Measurements from ENCODE around the gene CRB2.

The CRB2 gene

GRCh38 chr9:123373946-123374345 is 17.9 kb downstream of the CRB2 start:
- peak overlapping the region in 2 of 3 experiments; percentile 12 to 30 for H3K4me3 Mint-ChIP-seq
- no peak for TF ChIP-seq CTCF (IDR thresholded peaks at IDR 0.05; ENCODE audit: unreplicated experiment in 3 of 3)
- H3K9me3 Mint-ChIP-seq, result no peaks in the 10 kb centered on the region
- H3K27me3 Mint-ChIP-seq (ENCODE audit: low read depth), result peaks cover 13% of the 10 kb centered on the region
- H3K4me1 Mint-ChIP-seq, result peaks cover 51% of the 10 kb centered on the region
- peak overlapping the region; percentile 77 to 97 (median 87) for H3K27ac Mint-ChIP-seq
- H3K36me3 Mint-ChIP-seq (ENCODE audit: low read depth), result peaks cover 7% of the 10 kb centered on the region

- H3K9me3 Mint-ChIP-seq, result no peaks in the 10 kb centered on the region
- peak overlapping the region; percentile 87 to 97 (median 94) for H3K27ac Mint-ChIP-seq
- peaks cover 4% of the 10 kb centered on the region for H3K36me3 Mint-ChIP-seq (ENCODE audit: low read depth)
- TF ChIP-seq CTCF (IDR thresholded peaks at IDR 0.05; ENCODE audit: unreplicated experiment in 3 of 3), result no peak
- H3K4me1 Mint-ChIP-seq, result peaks cover 44% of the 10 kb centered on the region
- H3K27me3 Mint-ChIP-seq (ENCODE audit: low read depth), result peaks cover 20% of the 10 kb centered on the region
- H3K4me3 Mint-ChIP-seq, result peak overlapping the region in 1 of 3 experiments; percentile 13
These were observed 19.6 kb downstream of the CRB2 start for GRCh38 chr9:123375469-123376132.

DNA sequence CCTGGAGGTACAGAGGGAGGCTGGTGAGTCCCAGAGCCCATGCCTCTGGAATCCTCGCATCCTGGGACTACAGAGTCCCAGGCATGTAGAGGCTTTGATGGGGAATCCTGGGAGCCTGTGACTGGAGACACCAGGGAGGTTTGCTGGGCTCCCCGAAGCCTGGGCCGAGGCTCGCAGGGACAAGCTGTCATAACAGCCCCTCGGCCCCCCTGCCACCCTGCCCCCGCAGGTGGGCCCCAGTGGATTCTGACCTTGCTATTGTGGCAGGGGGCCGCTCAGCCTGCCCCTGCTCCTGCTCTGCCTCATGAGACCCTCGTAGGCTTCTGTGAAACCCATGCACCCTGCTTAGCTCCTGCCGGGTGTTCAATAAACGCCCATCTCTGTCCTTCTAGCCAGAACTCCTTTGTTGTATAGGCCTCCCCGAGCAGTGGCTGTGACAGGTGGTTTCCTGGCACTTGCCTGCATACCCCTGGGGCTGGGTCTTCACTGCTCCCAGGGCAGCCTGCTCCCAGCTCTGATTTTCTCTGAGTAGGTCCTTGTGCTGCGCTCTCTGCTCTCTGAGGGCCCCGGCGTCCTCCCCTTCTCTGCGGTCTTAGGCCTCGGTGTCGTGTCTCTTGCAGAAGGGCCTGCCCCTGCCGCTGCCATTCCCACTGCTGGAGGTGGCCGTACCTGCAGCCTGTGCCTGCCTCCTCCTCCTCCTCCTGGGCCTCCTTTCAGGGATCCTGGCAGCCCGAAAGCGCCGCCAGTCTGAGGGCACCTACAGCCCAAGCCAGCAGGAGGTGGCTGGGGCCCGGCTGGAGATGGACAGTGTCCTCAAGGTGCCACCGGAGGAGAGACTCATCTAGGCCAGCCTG is 20.4 kb downstream of the CRB2 start:
- peaks cover 4% of the 10 kb centered on the region for H3K36me3 Mint-ChIP-seq (ENCODE audit: low read depth)
- H3K4me1 Mint-ChIP-seq, result peaks cover 44% of the 10 kb centered on the region
- peak overlapping the region; percentile 34 to 55 (median 40) for H3K4me3 Mint-ChIP-seq
- no peak for TF ChIP-seq CTCF (IDR thresholded peaks at IDR 0.05; ENCODE audit: unreplicated experiment in 3 of 3)
- peaks cover 20% of the 10 kb centered on the region for H3K27me3 Mint-ChIP-seq (ENCODE audit: low read depth)
- H3K27ac Mint-ChIP-seq, result peak overlapping the region; percentile 87 to 97 (median 94)
- H3K9me3 Mint-ChIP-seq, result no peaks in the 10 kb centered on the region

DNA sequence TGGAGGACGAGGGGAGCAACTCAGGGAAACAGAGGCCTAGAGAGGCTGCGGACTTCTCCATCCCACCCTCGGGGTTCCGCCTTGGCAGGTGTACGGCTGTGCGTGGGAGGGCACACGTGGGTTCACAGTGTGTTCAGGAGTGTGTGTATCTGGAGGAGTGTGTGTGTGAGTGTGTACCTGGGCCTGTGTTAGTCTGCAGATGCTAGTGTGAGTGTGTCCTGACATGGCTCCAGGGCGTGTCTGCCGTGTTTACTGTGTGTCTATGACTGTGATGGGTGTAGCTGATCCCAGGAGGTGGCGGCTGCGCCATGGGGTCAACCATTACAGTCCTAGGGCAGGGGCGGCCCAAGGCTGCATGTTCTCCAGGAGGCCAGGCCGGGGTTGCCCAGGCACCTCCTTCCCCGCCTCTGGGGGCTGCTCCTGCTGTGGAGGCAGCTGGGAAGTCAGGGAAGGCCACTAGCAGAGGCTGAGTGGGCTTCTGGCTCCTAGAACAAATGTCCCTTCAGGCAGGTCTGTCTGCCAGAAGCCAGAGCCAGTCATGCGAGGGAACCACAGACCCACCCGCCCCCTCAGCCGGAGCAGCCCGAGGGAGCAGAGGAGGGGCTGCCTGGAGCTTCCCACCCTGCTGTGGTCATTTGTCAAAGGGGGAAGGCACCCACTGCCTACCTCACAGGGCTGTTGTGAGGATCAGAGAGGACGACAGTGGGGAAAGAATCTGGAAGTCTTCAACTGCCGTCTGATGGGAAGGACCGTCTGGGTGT is 21.4 kb downstream of the CRB2 start:
- Mint-ChIP-seq H3K4me3 (peak overlapping the region in 1 of 3 experiments; percentile 24), H3K36me3 (ENCODE audit: low read depth) (peaks cover 4% of the 10 kb centered on the region), H3K9me3 (no peaks in the 10 kb centered on the region), H3K4me1 (peaks cover 41% of the 10 kb centered on the region), H3K27ac (peak overlapping the region; percentile 87 to 97 (median 93)), H3K27me3 (ENCODE audit: low read depth) (peaks cover 15% of the 10 kb centered on the region)
- no peak for TF ChIP-seq CTCF (IDR thresholded peaks at IDR 0.05; ENCODE audit: unreplicated experiment in 3 of 3)

- Mint-ChIP-seq H3K9me3 (no peaks in the 10 kb centered on the region), H3K4me3 (peak overlapping the region in 2 of 3 experiments; percentile 16 to 30), H3K36me3 (ENCODE audit: low read depth) (peaks cover 4% of the 10 kb centered on the region), H3K4me1 (peaks cover 37% of the 10 kb centered on the region), H3K27me3 (ENCODE audit: low read depth) (peaks cover 12% of the 10 kb centered on the region), H3K27ac (peak overlapping the region; percentile 87 to 97 (median 93))
- TF ChIP-seq CTCF (IDR thresholded peaks at IDR 0.05; ENCODE audit: unreplicated experiment in 3 of 3), result no peak
These were observed 22.0 kb downstream of the CRB2 start for GRCh38 chr9:123378025-123378424.
